ENCODE data around the gene TMEM63B. TPM values are rescaled to one million over a fixed set of nuclear protein-coding genes. Genes with fewer than 3 reads are reported as not detected.

Gene TMEM63B
- polyA plus RNA-seq, 2 of the 4 experiments (the other 2 are of a cell fraction): 21.6 to 24.0 TPM

DNA sequence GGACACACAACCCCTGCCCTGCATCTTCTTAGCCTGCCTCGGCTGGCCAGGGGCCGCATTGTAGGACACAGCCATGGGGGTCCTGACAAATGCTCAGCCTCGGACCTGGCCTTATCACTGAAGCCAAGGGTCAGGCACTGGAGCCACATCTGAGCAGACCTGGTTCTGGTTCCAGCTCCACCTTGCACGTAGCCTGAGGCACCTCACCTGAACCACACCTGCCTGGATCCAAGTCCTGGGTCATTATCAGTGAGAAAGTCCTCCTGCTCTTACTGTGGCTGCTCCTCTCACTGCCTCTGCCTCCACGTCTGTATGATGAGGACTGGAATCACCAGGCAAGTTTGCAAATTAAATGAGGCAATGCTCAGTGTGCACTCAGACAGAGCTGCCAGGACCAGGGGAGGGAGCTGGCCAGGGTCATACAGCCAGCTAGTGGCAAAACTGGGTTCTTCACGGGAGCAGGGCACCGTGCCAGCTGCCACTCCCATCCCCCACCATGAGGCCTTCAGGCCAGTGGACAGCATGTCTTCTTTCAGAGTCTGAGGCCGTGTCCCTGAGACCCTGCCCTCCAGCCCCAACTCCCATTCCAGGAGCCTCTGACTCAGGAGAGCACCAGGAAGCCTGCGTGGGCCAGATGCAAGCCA lies 40.3 kb upstream of the TMEM63B start:
- no peak overlapping the region for H3K4me2 ChIP-seq
- ChIA-PET CTCF (interaction anchor here (0.6 to 2.7 kb wide), 9 partner anchors 10 to 366 kb away, joined by 3 to 14 read pairs (median 6); partner anchors contain the start of gene VEGFA), POLR2A (interaction anchor here (1.1 kb wide), 1 partner anchor 317 kb away, joined by 3 read pairs; the partner anchor contains the start of gene VEGFA)
- no peak for DNase-seq (ENCODE audit: low read depth in 1 of 2, low spot score in 1 of 2)
- H3K4me1 ChIP-seq: no peaks in the 10 kb centered on the region
- no peak for FAIRE-seq
- peak in 1 of 2 experiments; percentile 36; a peak in 4 of 6 replicates for ATAC-seq
- WGBS (ENCODE audit: missing lambda C conversion rate): 66% methylated on average over 7 of the region's 9 CpGs
- no peak overlapping the region for H3K27ac ChIP-seq
- no peak overlapping the region for H3K4me3 ChIP-seq
- no peaks in the 10 kb centered on the region for H3K9me3 ChIP-seq
- TF ChIP-seq BHLHE40 (IDR thresholded peaks at IDR 0.05; ENCODE audit: low read depth, low read length) (no peak), FOXS1 (CRISPR knock-in tag; IDR thresholded peaks at IDR 0.05) (no peak), NFE2L2 (conservative IDR thresholded peaks at IDR 0.05; ENCODE audit: low read length) (no peak), E2F6 (IDR thresholded peaks at IDR 0.05; ENCODE audit: borderline replicate concordance, low read depth) (no peak), PHF8 (IDR thresholded peaks at IDR 0.05; ENCODE audit: borderline replicate concordance, low read depth) (no peak), ESRRA (IDR thresholded peaks at IDR 0.05; ENCODE audit: borderline replicate concordance, low read length) (no peak), ELK1 (IDR thresholded peaks at IDR 0.05; ENCODE audit: low read depth, low read length) (no peak), POLR2AphosphoS2 (conservative IDR thresholded peaks at IDR 0.05; ENCODE audit: low read length) (no peak), JUN (IDR thresholded peaks at IDR 0.05) (no peak), FOSL2 (IDR thresholded peaks at IDR 0.05) (no peak), FOSL2 (CRISPR knock-in tag; IDR thresholded peaks at IDR 0.05) (no peak), CEBPB (IDR thresholded peaks at IDR 0.05) (no peak)
- TF ChIP-seq, protein P1, sequence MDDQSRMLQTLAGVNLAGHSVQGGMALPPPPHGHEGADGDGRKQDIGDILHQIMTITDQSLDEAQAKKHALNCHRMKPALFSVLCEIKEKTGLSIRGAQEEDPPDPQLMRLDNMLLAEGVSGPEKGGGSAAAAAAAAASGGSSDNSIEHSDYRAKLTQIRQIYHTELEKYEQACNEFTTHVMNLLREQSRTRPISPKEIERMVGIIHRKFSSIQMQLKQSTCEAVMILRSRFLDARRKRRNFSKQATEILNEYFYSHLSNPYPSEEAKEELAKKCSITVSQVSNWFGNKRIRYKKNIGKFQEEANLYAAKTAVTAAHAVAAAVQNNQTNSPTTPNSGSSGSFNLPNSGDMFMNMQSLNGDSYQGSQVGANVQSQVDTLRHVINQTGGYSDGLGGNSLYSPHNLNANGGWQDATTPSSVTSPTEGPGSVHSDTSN (IDR thresholded peaks at IDR 0.05): no peak
- TF ChIP-seq, protein P2, sequence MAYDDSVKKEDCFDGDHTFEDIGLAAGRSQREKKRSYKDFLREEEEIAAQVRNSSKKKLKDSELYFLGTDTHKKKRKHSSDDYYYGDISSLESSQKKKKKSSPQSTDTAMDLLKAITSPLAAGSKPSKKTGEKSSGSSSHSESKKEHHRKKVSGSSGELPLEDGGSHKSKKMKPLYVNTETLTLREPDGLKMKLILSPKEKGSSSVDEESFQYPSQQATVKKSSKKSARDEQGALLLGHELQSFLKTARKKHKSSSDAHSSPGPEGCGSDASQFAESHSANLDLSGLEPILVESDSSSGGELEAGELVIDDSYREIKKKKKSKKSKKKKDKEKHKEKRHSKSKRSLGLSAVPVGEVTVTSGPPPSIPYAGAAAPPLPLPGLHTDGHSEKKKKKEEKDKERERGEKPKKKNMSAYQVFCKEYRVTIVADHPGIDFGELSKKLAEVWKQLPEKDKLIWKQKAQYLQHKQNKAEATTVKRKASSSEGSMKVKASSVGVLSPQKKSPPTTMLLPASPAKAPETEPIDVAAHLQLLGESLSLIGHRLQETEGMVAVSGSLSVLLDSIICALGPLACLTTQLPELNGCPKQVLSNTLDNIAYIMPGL (CRISPR knock-in tag; IDR thresholded peaks at IDR 0.05; ENCODE audit: borderline replicate concordance): no peak

- Histone ChIP-seq H3K4me2 (no peak overlapping the region), H3K4me3 (no peak overlapping the region), H3K4me1 (no peaks in the 10 kb centered on the region), H3K27ac (no peak overlapping the region), H3K9me3 (no peaks in the 10 kb centered on the region)
- POLR2A ChIA-PET: interaction anchor here (1.1 kb wide), 1 partner anchor 318 kb away, joined by 3 read pairs; the partner anchor contains the start of gene VEGFA
- FAIRE-seq (no peak), ATAC-seq (no peak), DNase-seq (ENCODE audit: low read depth in 1 of 2, low spot score in 1 of 2) (no peak)
- CTCF ChIA-PET: interaction anchor here (0.6 to 2.2 kb wide), 5 partner anchors 9 to 366 kb away, joined by 3 to 7 read pairs (median 4); no protein-coding TSS in a partner anchor
- TF ChIP-seq BCL3 (IDR thresholded peaks at IDR 0.05): no peak
- TF ChIP-seq KDM1A (IDR thresholded peaks at IDR 0.05; ENCODE audit: low read depth): no peak
- no peak for TF ChIP-seq NFE2L2 (conservative IDR thresholded peaks at IDR 0.05; ENCODE audit: low read length)
- no peak for TF ChIP-seq E2F6 (IDR thresholded peaks at IDR 0.05; ENCODE audit: borderline replicate concordance, low read depth)
- TF ChIP-seq, protein P1 (IDR thresholded peaks at IDR 0.05): no peak
- no peak for TF ChIP-seq NPAS2 (CRISPR knock-in tag; IDR thresholded peaks at IDR 0.05; ENCODE audit: borderline replicate concordance)
- TF ChIP-seq HOXB5 (CRISPR knock-in tag; IDR thresholded peaks at IDR 0.05): no peak
- no peak for TF ChIP-seq POLR2AphosphoS2 (conservative IDR thresholded peaks at IDR 0.05; ENCODE audit: low read length)
- TF ChIP-seq HOXB13 (CRISPR knock-in tag; IDR thresholded peaks at IDR 0.05; ENCODE audit: low read depth): no peak
- WGBS (ENCODE audit: missing lambda C conversion rate): 93% methylated on average over 2 of the region's 2 CpGs
These were observed 39.7 kb upstream of the TMEM63B start for GRCh38 chr6:44087623-44088022.
